OCI-LY7 (cell line): ENCODE measurements around the gene CLCN6. TPM values are rescaled to one million over a fixed set of nuclear protein-coding genes. Genes with fewer than 3 reads are reported as not detected.

Source experiments
- BruUV-seq: library from RNA; stranded (reverse); fragments of 400-500 nt; replicated peaks from 2 replicates; lab custom pipeline; 2021; lab: Mats Ljungman, UMichigan
- CTCF ChIA-PET: fragments of 300-600 bp; sonication (Branson Sonifier 250); formaldehyde crosslinking; loops from one replicate; lab custom pipeline; 2022; ENCODE audit warnings: antibody characterized with exemption; ENCODE audit not compliant: unreplicated experiment; lab: Charles Lee
- POLR2A ChIA-PET: fragments of 300-600 bp; sonication (Branson Sonifier 250); formaldehyde crosslinking; loops from one replicate; lab custom pipeline; 2022; ENCODE audit warnings: antibody characterized with exemption; lab: Charles Lee
- DNase-seq: peaks from one replicate; pipeline ENCODE4 v3.0.0-alpha.2; 2015; ENCODE audit warnings: low spot score
- H2AFZ ChIP-seq: fragments of 200-600 bp; sonication (generic), shearing (Covaris generic); 2 replicates; pipeline ENCODE4 v1.6.1; 2014; ENCODE audit warnings: mild to moderate bottlenecking, antibody characterized with exemption, low read length, moderate library complexity
- H3K27ac ChIP-seq: fragments of 200-600 bp; sonication (generic); 2 replicates; pipeline ENCODE4 v1.5.1; 2014; ENCODE audit warnings: mixed run types, low read depth, mild to moderate bottlenecking, moderate library complexity, low read length, inconsistent platforms; ENCODE audit not compliant: poor library complexity, severe bottlenecking
- H3K36me3 ChIP-seq: fragments of 200-600 bp; sonication (generic); 2 replicates; pipeline ENCODE4 v1.6.1; 2014; ENCODE audit warnings: mild to moderate bottlenecking, antibody characterized with exemption, low read length, moderate library complexity, mixed read lengths; ENCODE audit not compliant: insufficient read depth
- H3K4me1 ChIP-seq: fragments of 200-600 bp; sonication (generic); 2 replicates; pipeline ENCODE4 v1.5.1; 2014; ENCODE audit warnings: mild to moderate bottlenecking, low read length; ENCODE audit not compliant: insufficient read depth, poor library complexity, severe bottlenecking
- H3K4me2 ChIP-seq: fragments of 200-600 bp; sonication (generic); 2 replicates; pipeline ENCODE4 v1.6.1; 2014; ENCODE audit warnings: mild to moderate bottlenecking, low read length
- H3K4me3 ChIP-seq: fragments of 200-600 bp; sonication (generic); 2 replicates; pipeline ENCODE4 v1.5.1; 2014; ENCODE audit warnings: mild to moderate bottlenecking, low read depth, low read length; ENCODE audit not compliant: poor library complexity, severe bottlenecking
- H3K79me2 ChIP-seq: fragments of 200-600 bp; sonication (generic); 2 replicates; pipeline ENCODE4 v1.6.1; 2016; ENCODE audit warnings: low read depth, mild to moderate bottlenecking, low read length, moderate library complexity, mixed read lengths; ENCODE audit not compliant: insufficient read depth
- H3K9me2 ChIP-seq: fragments of 200-600 bp; sonication (generic); 2 replicates; pipeline ENCODE4 v1.6.1; 2016; ENCODE audit warnings: mild to moderate bottlenecking, low read length, mixed read lengths; ENCODE audit not compliant: insufficient read depth
- H3K9me3 ChIP-seq: fragments of 200-600 bp; sonication (generic); 2 replicates; pipeline ENCODE4 v1.6.1; 2014; ENCODE audit warnings: mild to moderate bottlenecking, mixed run types, low read length, mixed read lengths
- H4K20me1 ChIP-seq: fragments of 200-600 bp; sonication (generic); 2 replicates; pipeline ENCODE4 v1.6.1; 2014; ENCODE audit warnings: mild to moderate bottlenecking, antibody characterized with exemption, low read length, moderate library complexity, mixed read lengths; ENCODE audit not compliant: insufficient read depth
- CTCF ChIP-seq: fragments of 200-600 bp; sonication (generic); conservative IDR thresholded peaks from 2 replicates; pipeline ENCODE4 v1.5.1; 2014; ENCODE audit warnings: mild to moderate bottlenecking, antibody characterized with exemption, low read length, moderate library complexity, mixed read lengths
- EZH2phosphoT487 ChIP-seq: fragments of 200-600 bp; sonication (generic); IDR thresholded peaks from 2 replicates; pipeline ENCODE4 v1.6.1; 2018; ENCODE audit warnings: low read depth, borderline replicate concordance, mild to moderate bottlenecking, mixed run types, antibody characterized with exemption, low read length, moderate library complexity, mixed read lengths
- intact Hi-C: fragments of 100-400 bp; cut with micrococcal nuclease; formaldehyde crosslinking; loops from one replicate; pipeline ENCODE4 v1.10.0; 2022; ENCODE audit not compliant: unreplicated experiment
- total RNA-seq, 2 experiments: library from RNA; depleted of rRNA in 1 of 2; stranded (reverse); fragments of >200 nt in 1 of 2; shearing (Covaris generic) in 1 of 2; gene quantifications; 2 replicates each; pipeline ENCODE4 v1.2.3, GENCODE V29; 2014 to 2022

The CLCN6 gene
- total RNA-seq, 2 experiments from 2014 or later, result 19.7 to 65.8 TPM

DNA sequence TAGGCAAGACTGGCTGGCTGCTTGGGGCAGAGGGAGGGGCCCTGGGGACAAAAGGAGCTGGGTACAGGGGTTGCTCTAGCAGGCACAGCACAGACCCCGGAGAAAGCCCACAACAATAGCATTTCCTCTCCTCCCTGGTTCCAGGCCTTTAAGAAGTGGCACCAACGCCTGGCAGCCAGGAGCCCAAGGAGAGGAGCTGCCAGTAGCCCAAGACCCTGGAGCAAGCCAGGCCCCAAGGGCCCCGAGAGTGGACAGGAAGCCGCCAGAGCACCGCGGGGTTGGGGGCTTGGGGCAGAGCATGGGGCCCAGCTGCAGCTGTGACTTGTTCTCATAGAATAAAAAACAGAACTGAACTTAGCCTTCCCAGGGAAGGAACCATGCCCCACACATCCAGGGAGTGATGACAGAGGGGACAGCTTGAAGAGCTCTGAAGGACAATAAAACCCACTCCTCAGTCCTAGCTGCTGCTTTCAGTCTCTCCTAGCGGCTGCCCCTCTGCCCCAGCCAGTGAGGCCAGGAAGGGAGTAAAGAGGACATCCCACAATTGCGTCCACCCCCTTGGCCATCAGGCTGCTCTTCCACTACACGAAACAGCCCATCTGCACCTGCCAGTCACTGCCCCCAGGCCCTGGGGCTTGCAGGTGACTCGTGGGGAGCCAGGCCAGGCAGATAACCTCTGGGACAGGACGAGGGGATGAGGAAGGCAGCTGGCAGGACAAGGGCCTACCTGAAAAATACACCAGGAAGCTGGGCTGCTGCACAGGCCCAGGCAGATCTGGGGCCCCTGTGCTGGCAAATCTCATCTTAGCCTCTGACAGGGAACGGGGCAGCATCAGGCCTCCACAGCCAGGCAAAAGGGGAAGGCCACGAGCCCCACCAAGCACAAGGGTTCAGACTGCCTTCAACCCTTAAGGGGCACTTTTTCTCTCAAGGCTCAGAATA is 16.6 kb upstream of the CLCN6 start:
- Histone ChIP-seq H3K9me2 (no peaks in the 10 kb centered on the region), H4K20me1 (no peaks in the 10 kb centered on the region), H3K4me1 (peaks cover 23% of the 10 kb centered on the region), H3K36me3 (peaks cover 21% of the 10 kb centered on the region; the same call in 1 of the 2 replicates), H3K27ac (no peak overlapping the region), H3K9me3 (no peaks in the 10 kb centered on the region), H3K4me3 (no peak overlapping the region), H2AFZ (no peak overlapping the region), H3K79me2 (no peaks in the 10 kb centered on the region), H3K4me2 (no peak overlapping the region)
- no peak for TF ChIP-seq CTCF
- TF ChIP-seq EZH2phosphoT487, result no peak
- DNase-seq, result no peak
- ChIA-PET POLR2A (no interaction called here), CTCF (no interaction called here)
- BruUV-seq, result no TSS peak
- intact Hi-C loops, result no loop called here

- Histone ChIP-seq H3K27ac (no peak overlapping the region), H3K9me3 (no peaks in the 10 kb centered on the region), H3K79me2 (no peaks in the 10 kb centered on the region), H4K20me1 (no peaks in the 10 kb centered on the region), H3K9me2 (no peaks in the 10 kb centered on the region), H3K4me2 (no peak overlapping the region), H3K4me3 (no peak overlapping the region), H3K36me3 (peaks cover 30% of the 10 kb centered on the region; the same call in 1 of the 2 replicates), H3K4me1 (peaks cover 14% of the 10 kb centered on the region), H2AFZ (no peak overlapping the region)
- intact Hi-C loops, result no loop called here
- BruUV-seq, result no TSS peak
- ChIA-PET CTCF (no interaction called here), POLR2A (no interaction called here)
- TF ChIP-seq CTCF (no peak), EZH2phosphoT487 (no peak)
- no peak for DNase-seq
Observed at GRCh38 chr1:11790101-11790879, 15.7 kb upstream of the CLCN6 start.
